Esophagus muscularis mucosa (tissue), 3 donors: ENCODE measurements around the gene AHRR.

Experiments used
- POLR2AphosphoS5 ChIP-seq, 2 donors: sonication (generic); formaldehyde crosslinking; IDR thresholded peaks; one replicate each; pipeline ENCODE4 v1.6.1; 2017; ENCODE audit warnings: antibody characterized with exemption in 2 of 2
- TF ChIP-seq, protein P1 (sequence below), 3 experiments: fragments of 200-600 bp in 2 of 3; fragments of 450-650 bp in 1 of 3; sonication (generic) in 2 of 3; IDR thresholded peaks; one replicate each; pipeline ENCODE4 v1.5.1; 2017 to 2019; ENCODE audit warnings: antibody characterized with exemption in 3 of 3, mild to moderate bottlenecking in 2 of 3, moderate library complexity in 1 of 3

DNA sequence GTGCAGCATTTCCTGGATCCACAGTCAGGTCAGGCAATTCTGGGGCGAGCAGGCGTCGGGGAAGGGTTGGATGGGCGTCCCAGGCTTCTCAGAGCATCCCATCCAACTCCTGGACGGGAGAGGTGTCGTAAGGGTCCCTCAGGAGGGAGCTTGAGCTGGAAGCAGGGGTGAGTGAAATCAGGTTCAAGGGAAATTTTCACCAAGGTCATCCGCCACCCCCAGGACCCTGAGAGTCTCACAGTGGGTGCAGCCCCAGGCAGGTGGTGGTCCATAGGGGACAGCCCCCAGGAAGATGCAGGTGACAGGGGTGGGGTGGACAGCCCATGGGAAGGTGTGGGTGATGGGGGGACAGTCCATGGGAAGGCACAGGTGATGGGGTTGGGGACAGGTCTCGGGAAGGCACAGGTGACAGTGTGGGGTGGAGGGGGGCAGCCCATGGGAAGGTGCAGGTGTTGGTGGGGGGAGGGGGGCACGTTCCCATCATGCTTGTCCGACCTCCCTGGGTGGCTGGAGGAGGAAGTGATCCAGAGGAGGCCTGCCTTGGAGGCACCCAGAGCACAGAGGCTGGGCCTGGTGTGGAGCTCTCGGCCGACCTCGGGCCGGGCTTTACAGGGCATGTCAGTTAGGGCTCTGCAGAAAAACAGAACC is 48.9 kb downstream of the AHRR start:
- TF ChIP-seq, protein P1, sequence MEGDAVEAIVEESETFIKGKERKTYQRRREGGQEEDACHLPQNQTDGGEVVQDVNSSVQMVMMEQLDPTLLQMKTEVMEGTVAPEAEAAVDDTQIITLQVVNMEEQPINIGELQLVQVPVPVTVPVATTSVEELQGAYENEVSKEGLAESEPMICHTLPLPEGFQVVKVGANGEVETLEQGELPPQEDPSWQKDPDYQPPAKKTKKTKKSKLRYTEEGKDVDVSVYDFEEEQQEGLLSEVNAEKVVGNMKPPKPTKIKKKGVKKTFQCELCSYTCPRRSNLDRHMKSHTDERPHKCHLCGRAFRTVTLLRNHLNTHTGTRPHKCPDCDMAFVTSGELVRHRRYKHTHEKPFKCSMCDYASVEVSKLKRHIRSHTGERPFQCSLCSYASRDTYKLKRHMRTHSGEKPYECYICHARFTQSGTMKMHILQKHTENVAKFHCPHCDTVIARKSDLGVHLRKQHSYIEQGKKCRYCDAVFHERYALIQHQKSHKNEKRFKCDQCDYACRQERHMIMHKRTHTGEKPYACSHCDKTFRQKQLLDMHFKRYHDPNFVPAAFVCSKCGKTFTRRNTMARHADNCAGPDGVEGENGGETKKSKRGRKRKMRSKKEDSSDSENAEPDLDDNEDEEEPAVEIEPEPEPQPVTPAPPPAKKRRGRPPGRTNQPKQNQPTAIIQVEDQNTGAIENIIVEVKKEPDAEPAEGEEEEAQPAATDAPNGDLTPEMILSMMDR (IDR thresholded peaks at IDR 0.05), result no peak
- no peak for TF ChIP-seq POLR2AphosphoS5 (IDR thresholded peaks at IDR 0.05)
